GM18505 (cell line): ENCODE measurements around the gene RHO.

Experiments used
- ATAC-seq: cut with Tn5 transposase; IDR thresholded peaks from one replicate; pipeline ENCODE4 v1.9.1; 2021; ENCODE audit not compliant: unreplicated experiment
- POLR2A ChIP-seq: IDR thresholded peaks from 4 replicates; pipeline ENCODE4 v1.6.1; 2011; ENCODE audit warnings: borderline replicate concordance; ENCODE audit not compliant: insufficient read depth, insufficient read length; ENCODE audit errors: extremely low read depth

RHO gene

GRCh38 chr3:129573493-129573892 is 45.1 kb downstream of the RHO start:
- ATAC-seq = no peak
- TF ChIP-seq POLR2A = no peak

GRCh38 chr3:129574206-129574605 is 45.8 kb downstream of the RHO start:
- ATAC-seq = no peak
- no peak for TF ChIP-seq POLR2A

GRCh38 chr3:129575233-129575996 is 47.0 kb downstream of the RHO start:
- TF ChIP-seq POLR2A = no peak
- no peak for ATAC-seq

GRCh38 chr3:129575997-129576384 is 47.6 kb downstream of the RHO start:
- TF ChIP-seq POLR2A = no peak
- no peak for ATAC-seq

- no peak for TF ChIP-seq POLR2A
- ATAC-seq = peak; percentile 46
Measured at GRCh38 chr3:129576514-129577352, 48.3 kb downstream of the RHO start.

- no peak for TF ChIP-seq POLR2A
Measured at GRCh38 chr3:129577366-129577765, 48.9 kb downstream of the RHO start.

GRCh38 chr3:129577925-129578786 is 49.7 kb downstream of the RHO start:
- ATAC-seq = peak; percentile 56
- TF ChIP-seq POLR2A = no peak

More at GRCh38 chr3:129577366-129577765, 48.9 kb downstream of the RHO start:
- no peak for ATAC-seq

GRCh38 chr3:129579991-129580390 is 51.6 kb downstream of the RHO start:
- no peak for ATAC-seq
- TF ChIP-seq POLR2A = no peak

- ATAC-seq = no peak
- TF ChIP-seq POLR2A = no peak
Measured at GRCh38 chr3:129581623-129582022, 53.2 kb downstream of the RHO start.

GRCh38 chr3:129582799-129583198 is 54.4 kb downstream of the RHO start:
- no peak for TF ChIP-seq POLR2A
- no peak for ATAC-seq

- no peak for ATAC-seq
- TF ChIP-seq POLR2A = no peak
Measured at GRCh38 chr3:129583289-129583688, 54.9 kb downstream of the RHO start.

GRCh38 chr3:129584631-129585030 is 56.2 kb downstream of the RHO start:
- no peak for TF ChIP-seq POLR2A
- no peak for ATAC-seq
